Astrocyte (in vitro differentiated cells and primary cell): Measurements from ENCODE around the gene LRIF1.
"Not testable (repeated sequence)": the region's sequence is repeated elsewhere in the genome, so short reads cannot be mapped to it uniquely, and the experiment has no call there.

Experiments used
- EZH2 ChIP-seq: IDR thresholded peaks from 2 replicates; pipeline ENCODE4 v1.6.1; 2012; ENCODE audit warnings: mild to moderate bottlenecking, low read length, inconsistent platforms; ENCODE audit not compliant: insufficient read depth
- TF ChIP-seq, protein P1 (sequence below): IDR thresholded peaks from 2 replicates; pipeline ENCODE4 v1.5.1; 2011; ENCODE audit warnings: low read depth, mild to moderate bottlenecking, inconsistent platforms, low read length, moderate library complexity; ENCODE audit not compliant: insufficient read depth

- TF ChIP-seq, protein P1, sequence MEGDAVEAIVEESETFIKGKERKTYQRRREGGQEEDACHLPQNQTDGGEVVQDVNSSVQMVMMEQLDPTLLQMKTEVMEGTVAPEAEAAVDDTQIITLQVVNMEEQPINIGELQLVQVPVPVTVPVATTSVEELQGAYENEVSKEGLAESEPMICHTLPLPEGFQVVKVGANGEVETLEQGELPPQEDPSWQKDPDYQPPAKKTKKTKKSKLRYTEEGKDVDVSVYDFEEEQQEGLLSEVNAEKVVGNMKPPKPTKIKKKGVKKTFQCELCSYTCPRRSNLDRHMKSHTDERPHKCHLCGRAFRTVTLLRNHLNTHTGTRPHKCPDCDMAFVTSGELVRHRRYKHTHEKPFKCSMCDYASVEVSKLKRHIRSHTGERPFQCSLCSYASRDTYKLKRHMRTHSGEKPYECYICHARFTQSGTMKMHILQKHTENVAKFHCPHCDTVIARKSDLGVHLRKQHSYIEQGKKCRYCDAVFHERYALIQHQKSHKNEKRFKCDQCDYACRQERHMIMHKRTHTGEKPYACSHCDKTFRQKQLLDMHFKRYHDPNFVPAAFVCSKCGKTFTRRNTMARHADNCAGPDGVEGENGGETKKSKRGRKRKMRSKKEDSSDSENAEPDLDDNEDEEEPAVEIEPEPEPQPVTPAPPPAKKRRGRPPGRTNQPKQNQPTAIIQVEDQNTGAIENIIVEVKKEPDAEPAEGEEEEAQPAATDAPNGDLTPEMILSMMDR: not testable (repeated sequence)
- TF ChIP-seq EZH2: not testable (repeated sequence)
Measured at GRCh38 chr1:110999607-111000006, 35.9 kb upstream of the LRIF1 start.
